Cortex of kidney (tissue), 1 donor: ENCODE results near the gene MAD1L1.

Source experiments
- DNase-seq: peaks from one replicate; lab custom pipeline; 2025; lab: John Stamatoyannopoulos, UW

MAD1L1 gene

GRCh38 chr7:2258661-2259365, 26.1 kb upstream of the MAD1L1 start:
- DNase-seq: no peak

GRCh38 chr7:2257651-2258050, 24.9 kb upstream of the MAD1L1 start:
- no peak for DNase-seq

DNA sequence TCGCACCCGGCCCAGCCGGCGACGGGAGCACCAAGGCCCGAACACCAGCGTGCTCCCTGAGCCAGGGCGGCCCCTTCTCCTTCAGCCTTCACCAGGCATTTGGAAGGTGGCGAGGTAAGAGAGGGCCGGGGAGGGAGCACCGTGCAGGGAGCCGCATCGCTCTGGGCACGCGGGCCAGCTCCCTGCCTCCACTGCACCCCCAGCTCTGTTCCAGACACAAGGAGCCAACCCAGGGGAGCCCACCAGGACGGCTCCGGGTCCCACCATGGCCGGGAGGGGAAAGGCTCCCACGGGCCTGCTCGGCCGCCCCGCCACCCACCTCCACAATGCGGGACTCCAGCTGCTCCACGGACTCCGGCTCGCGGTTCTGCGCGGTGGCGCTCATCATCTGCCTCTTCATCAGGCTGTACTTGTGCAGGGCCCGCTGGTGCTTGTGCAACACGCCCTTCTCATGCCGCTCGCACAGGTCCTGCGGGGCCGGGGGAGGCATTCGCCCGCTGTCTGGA, 24.4 kb upstream of the MAD1L1 start:
- no peak for DNase-seq

DNA sequence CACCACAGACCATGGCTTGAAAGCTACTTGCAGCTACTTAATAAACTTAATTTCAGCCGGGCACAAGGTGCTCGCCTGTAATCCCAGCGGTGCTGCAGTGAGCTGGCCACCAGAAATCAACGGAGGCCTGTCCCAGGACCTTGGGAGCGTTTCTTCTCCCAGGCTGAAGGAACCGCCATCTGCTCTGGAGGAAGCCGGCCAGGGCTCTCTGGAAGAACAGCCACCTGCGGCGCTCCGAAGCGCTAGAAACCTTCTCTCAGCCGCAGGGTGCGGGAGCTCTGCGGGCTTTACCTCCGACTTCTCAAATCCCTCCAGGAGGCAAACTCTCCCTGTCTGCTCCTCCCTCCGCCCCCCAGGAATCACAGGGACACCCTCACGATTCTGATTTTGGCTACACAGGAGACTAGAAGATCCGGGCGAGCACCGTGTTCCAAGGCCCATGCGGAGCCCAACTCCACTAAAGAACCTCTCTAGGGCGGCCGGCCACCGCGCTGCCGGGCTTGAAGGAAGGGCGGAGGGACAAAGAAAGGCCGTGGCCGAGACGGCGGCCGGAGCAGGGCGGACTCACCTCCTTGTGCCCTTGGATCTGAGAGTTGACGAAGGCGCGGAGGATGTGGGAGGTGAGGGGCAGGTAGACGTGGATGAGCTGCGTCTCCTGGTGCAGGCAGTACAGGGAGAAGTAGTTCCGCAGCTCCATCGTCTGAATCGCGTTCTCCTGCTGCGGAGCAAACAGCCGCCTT, 23.7 kb upstream of the MAD1L1 start:
- no peak for DNase-seq

GRCh38 chr7:2255145-2256139, 22.7 kb upstream of the MAD1L1 start:
- DNase-seq: no peak

DNA sequence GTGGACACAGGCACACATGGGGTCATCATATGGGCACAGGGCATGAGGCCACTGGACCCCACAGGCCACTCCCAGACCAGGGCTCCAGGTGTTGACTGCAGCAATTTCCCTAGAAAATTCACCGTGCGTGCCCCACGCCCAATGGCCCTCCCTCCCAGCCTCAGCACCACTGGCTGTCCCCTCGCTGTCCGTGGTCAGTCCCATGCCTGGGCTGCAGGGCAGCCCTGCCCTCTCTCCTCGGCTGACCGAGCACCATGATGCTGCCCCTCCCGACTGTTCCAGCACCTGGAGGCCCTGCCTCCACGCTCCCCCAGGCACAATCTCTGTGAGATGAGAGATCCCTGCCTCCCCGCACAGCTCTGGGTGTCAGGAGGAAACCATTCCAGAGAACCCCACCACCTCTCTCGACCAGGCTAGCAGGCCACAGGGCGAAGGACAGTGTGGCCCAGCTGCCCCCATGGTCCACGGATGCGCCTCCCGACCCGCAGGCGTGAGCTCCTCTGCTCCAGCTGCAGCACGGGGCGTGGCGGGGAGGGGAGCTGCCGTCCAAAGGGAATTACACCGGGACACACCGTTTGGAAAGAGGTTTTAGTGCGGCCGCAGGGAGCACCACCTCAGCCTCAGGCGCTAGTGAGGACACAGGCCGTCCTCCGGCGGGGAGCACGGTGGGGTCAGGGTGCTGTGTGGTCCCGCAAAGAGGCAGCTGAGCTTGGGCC, 21.8 kb upstream of the MAD1L1 start:
- DNase-seq: no peak

- DNase-seq: no peak
These were observed 20.9 kb upstream of the MAD1L1 start for GRCh38 chr7:2253525-2254244.

GRCh38 chr7:2253021-2253420, 20.3 kb upstream of the MAD1L1 start:
- DNase-seq: no peak

- no peak for DNase-seq
These were observed 19.4 kb upstream of the MAD1L1 start for GRCh38 chr7:2251841-2252771.

- DNase-seq: no peak
These were observed 18.6 kb upstream of the MAD1L1 start for GRCh38 chr7:2251381-2251780.

GRCh38 chr7:2249744-2250323, 17.1 kb upstream of the MAD1L1 start:
- DNase-seq: no peak

DNA sequence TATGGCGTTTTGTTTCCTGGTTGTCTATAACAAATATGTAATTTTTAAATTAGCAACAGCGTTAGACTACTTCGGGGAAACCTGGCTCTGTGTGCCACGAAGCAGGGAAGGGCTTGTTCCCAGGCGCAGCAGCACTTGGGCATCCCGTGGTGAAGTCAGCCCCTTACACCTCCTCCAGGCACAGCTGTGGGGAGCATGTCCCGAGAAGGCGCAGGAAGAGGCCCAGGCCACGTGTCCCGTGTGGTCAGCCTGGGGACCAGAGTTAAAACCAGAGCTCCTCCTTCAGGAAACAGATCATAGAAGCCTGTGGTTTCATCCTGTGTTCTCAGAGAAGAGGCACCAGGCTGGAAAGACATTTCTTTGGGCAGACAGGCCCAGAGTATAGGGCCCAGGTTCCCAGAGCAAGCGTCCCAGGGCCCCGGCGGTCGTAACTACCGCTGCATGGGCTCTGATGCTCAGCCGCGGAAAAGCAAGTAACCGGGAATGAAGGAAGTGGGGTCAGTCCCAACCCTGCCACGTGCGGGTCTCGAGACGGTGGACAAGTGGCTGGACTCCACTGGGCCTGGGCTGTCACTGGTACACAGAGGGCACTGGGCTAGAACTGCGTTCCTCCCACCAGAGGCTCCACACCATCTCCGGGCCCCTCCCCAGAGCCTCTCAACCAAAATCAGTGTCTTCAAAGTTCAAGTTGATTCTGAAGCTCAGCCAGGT, 16.4 kb upstream of the MAD1L1 start:
- no peak for DNase-seq

GRCh38 chr7:2247141-2247995, 14.6 kb upstream of the MAD1L1 start:
- DNase-seq: no peak

- DNase-seq: no peak
These were observed 13.3 kb upstream of the MAD1L1 start for GRCh38 chr7:2245883-2246675.

DNA sequence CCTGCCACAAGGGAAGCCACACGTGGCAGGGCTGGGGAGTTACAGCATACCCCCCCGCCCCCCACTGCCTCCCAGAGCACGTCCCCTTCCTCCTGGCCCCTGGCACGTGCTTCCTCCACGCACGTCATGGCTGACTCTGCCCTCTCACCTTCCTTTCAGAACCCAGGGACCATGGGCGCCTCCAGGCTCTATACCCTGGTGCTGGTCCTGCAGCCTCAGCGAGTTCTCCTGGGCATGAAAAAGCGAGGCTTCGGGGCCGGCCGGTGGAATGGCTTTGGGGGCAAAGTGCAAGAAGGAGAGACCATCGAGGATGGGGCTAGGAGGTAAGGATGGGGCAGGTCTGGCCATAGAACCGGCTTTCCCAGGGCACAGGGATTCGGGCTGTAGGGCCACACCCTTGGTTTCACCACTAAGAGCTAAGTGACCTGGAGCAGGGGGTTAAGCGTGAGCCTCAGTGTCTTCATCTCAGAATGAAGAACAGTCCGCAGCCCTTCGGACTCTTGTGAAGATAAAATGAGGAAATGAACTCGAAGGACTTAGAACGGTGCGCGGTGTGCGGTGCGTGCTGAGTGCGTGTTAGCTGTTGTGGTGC, 11.8 kb upstream of the MAD1L1 start:
- no peak for DNase-seq

DNA sequence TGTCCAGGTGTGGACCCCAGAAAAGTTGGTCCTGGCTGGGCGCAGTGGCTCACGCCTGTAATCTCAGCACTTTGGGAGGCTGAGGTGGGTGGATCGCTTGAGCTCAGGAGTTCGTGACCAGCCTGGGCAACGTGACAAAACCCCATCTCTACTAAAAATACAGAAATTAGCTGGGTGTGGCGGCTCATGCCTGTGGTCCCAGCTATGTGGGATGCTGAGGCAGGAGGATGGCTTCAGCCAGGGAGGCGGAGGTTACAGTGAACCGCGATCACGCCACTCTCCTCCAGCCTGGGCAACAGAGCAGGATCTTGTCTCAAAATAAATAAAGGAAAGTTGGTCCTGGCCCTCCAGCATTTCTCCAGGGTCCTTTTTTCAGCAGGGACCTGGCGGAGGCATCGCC, 10.7 kb upstream of the MAD1L1 start:
- DNase-seq: no peak
